ENCODE measurements around the gene FIGN. TPM values are rescaled to one million over a fixed set of nuclear protein-coding genes. Genes with fewer than 3 reads are reported as not detected.

Gene FIGN
- total and polyA plus RNA-seq, 2 of the 13 experiments (the other 11 are each of a cell fraction or from before 2014, with no cell fraction given): 6.6 to 6.7 TPM

- Histone ChIP-seq H3K27me3 (ENCODE audit: control insufficient read depth in 1 of 2, insufficient read depth in 2 of 2, low read length in 2 of 2) (no peaks in the 10 kb centered on the region), H3K9ac (ENCODE audit: insufficient read depth, low read depth, low read length) (no peak overlapping the region), H3K36me3 (replicated peaks in 1 of 2; ENCODE audit: control insufficient read depth in 1 of 2, insufficient read depth in 2 of 2, low read length in 2 of 2) (0 out of 5 replicates have a peak, but pooled peaks cover 0 to 1% of the 10 kb centered on the region in 2 experiments), H3K9me3 (ENCODE audit: low read length) (no peaks in the 10 kb centered on the region), H3K4me2 (ENCODE audit: low read depth, low read length) (no peak overlapping the region), H3K79me2 (ENCODE audit: insufficient read depth, low read length) (peaks cover 11% of the 10 kb centered on the region), H3K4me3 (replicated peaks in 1 of 3; ENCODE audit: insufficient read depth in 1 of 3, low read depth in 2 of 3, low read length in 3 of 3) (no peak overlapping the region), H3K27ac (ENCODE audit: extremely low read length, insufficient read depth, low read length) (no peak overlapping the region), H4K20me1 (ENCODE audit: insufficient read depth, low read length) (no peaks in the 10 kb centered on the region; the same call in 1 of the 2 replicates), H3K4me1 (ENCODE audit: insufficient read depth, low read length) (peaks cover 5% of the 10 kb centered on the region), H2AFZ (ENCODE audit: low read length) (no peak overlapping the region)
- no peak for DNase-seq (ENCODE audit: low spot score)
- intact Hi-C loops (cut with micrococcal nuclease; ENCODE audit: unreplicated experiment): no loop called here
- TF ChIP-seq ZMYM2 (CRISPR knock-in tag; IDR thresholded peaks at IDR 0.05): no peak
- TF ChIP-seq XRCC5 (optimal IDR thresholded peaks at IDR 0.05; ENCODE audit: low read length): no peak
- no peak for TF ChIP-seq RORA (CRISPR knock-in tag; IDR thresholded peaks at IDR 0.05)
- TF ChIP-seq GTF3A (CRISPR knock-in tag; conservative IDR thresholded peaks at IDR 0.05): no peak
- TF ChIP-seq ADNP (CRISPR knock-in tag; IDR thresholded peaks at IDR 0.05): no peak
- no peak for TF ChIP-seq ZNF275 (CRISPR knock-in tag; IDR thresholded peaks at IDR 0.05; ENCODE audit: borderline replicate concordance)
- ChIA-PET POLR2A (no interaction called here), CTCF (ENCODE audit: low intra/inter-chr PET ratio, low total read pairs) (no interaction called here)
- in situ Hi-C loops (cut with HindIII; ENCODE audit: extremely low pct_ligation_motif_present, low pct_unique_long_range_greater_than_20kb): no loop called here
- no peak for FAIRE-seq
- no peak for ATAC-seq
- no TSS peak for BruUV-seq (replicated peaks)
- 95% methylated on average over 4 of the region's 4 CpGs for WGBS (ENCODE audit: low lambda C conversion rate)
These were observed 27.5 kb downstream of the FIGN start for GRCh38 chr2:163708265-163708664.

GRCh38 chr2:163703386-163703785 is 32.4 kb downstream of the FIGN start:
- intact Hi-C loops (cut with micrococcal nuclease; ENCODE audit: unreplicated experiment): no loop called here
- in situ Hi-C loops (cut with HindIII; ENCODE audit: extremely low pct_ligation_motif_present, low pct_unique_long_range_greater_than_20kb): no loop called here
- FAIRE-seq (no peak), ATAC-seq (no peak), DNase-seq (ENCODE audit: low spot score) (no peak)
- Histone ChIP-seq H3K4me3 (replicated peaks in 1 of 3; ENCODE audit: insufficient read depth in 1 of 3, low read depth in 2 of 3, low read length in 3 of 3) (no peak overlapping the region), H3K9me3 (ENCODE audit: low read length) (no peaks in the 10 kb centered on the region), H3K4me2 (ENCODE audit: low read depth, low read length) (no peak overlapping the region), H3K4me1 (ENCODE audit: insufficient read depth, low read length) (peaks cover 7% of the 10 kb centered on the region), H3K36me3 (replicated peaks in 1 of 2; ENCODE audit: control insufficient read depth in 1 of 2, insufficient read depth in 2 of 2, low read length in 2 of 2) (no peaks in the 10 kb centered on the region), H2AFZ (ENCODE audit: low read length) (no peak overlapping the region), H3K27ac (ENCODE audit: extremely low read length, insufficient read depth, low read length) (no peak overlapping the region), H3K27me3 (ENCODE audit: control insufficient read depth in 1 of 2, insufficient read depth in 2 of 2, low read length in 2 of 2) (no peaks in the 10 kb centered on the region), H4K20me1 (ENCODE audit: insufficient read depth, low read length) (no peaks in the 10 kb centered on the region), H3K9ac (ENCODE audit: insufficient read depth, low read depth, low read length) (no peak overlapping the region), H3K79me2 (ENCODE audit: insufficient read depth, low read length) (peaks cover 8% of the 10 kb centered on the region)
- ChIA-PET CTCF (ENCODE audit: low intra/inter-chr PET ratio, low total read pairs) (no interaction called here), POLR2A (no interaction called here)
- no TSS peak for BruUV-seq (replicated peaks)
- TF ChIP-seq, protein P1, sequence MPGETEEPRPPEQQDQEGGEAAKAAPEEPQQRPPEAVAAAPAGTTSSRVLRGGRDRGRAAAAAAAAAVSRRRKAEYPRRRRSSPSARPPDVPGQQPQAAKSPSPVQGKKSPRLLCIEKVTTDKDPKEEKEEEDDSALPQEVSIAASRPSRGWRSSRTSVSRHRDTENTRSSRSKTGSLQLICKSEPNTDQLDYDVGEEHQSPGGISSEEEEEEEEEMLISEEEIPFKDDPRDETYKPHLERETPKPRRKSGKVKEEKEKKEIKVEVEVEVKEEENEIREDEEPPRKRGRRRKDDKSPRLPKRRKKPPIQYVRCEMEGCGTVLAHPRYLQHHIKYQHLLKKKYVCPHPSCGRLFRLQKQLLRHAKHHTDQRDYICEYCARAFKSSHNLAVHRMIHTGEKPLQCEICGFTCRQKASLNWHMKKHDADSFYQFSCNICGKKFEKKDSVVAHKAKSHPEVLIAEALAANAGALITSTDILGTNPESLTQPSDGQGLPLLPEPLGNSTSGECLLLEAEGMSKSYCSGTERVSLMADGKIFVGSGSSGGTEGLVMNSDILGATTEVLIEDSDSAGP (CRISPR knock-in tag; IDR thresholded peaks at IDR 0.05; ENCODE audit: borderline replicate concordance): no peak
- 90% methylated on average over 1 of the region's 1 CpG for WGBS (ENCODE audit: low lambda C conversion rate)

Measured in HepG2 (cell line).